GM12878 (cell line): ENCODE data around the gene AAMP. TPM values are rescaled to one million over a fixed set of nuclear protein-coding genes. Genes with fewer than 3 reads are reported as not detected.

ENCODE experiments used
- ATAC-seq: fragments of 200-7000 bp; cut with Tn5 transposase; 3 replicates; pipeline ENCODE4 v1.9.1; 2020; ENCODE audit warnings: mild to moderate bottlenecking, moderate library complexity
- BruUV-seq: library from RNA; stranded (reverse); fragments of 400-500 nt; replicated peaks from 2 replicates; lab custom pipeline; 2021; lab: Mats Ljungman, UMichigan
- CTCF ChIA-PET: fragments of 300-600 bp; sonication (Branson Sonifier 250); formaldehyde crosslinking; extraction: SDS; loops from one replicate; lab custom pipeline; 2021; ENCODE audit warnings: inconsistent platforms; lab: Yijun Ruan, JAX
- POLR2A ChIA-PET: fragments of 350-600 bp; formaldehyde crosslinking; extraction: SDS; loops from one replicate; lab custom pipeline; 2021; ENCODE audit warnings: inconsistent platforms; lab: Charles Lee
- RAD21 ChIA-PET: fragments of 300-600 bp; sonication (Branson Sonifier 250); formaldehyde crosslinking; loops from one replicate; lab custom pipeline; 2023; ENCODE audit warnings: antibody characterized with exemption; ENCODE audit not compliant: unreplicated experiment; lab: Charles Lee
- SMC1A ChIA-PET: fragments of 300-600 bp; sonication (Branson Sonifier 250); formaldehyde crosslinking; loops from one replicate; lab custom pipeline; 2023; ENCODE audit not compliant: unreplicated experiment, uncharacterized antibody; lab: Charles Lee
- DNase-seq: peaks from one replicate; pipeline ENCODE4 v3.0.0-alpha.2; 2011; ENCODE audit warnings: low read depth, low spot score
- FAIRE-seq: peaks from 3 replicates; lab custom pipeline; 2011; peaks lifted over from hg19 to GRCh38; lab: Jason Lieb, UNC
- H2AFZ ChIP-seq: 2 replicates; pipeline ENCODE4 v1.6.0; 2011; ENCODE audit warnings: low read depth, low read length, control low read depth; ENCODE audit not compliant: control insufficient read depth
- H3K27ac ChIP-seq: 2 replicates; pipeline ENCODE4 v1.5.1; 2011; ENCODE audit warnings: control low read depth; ENCODE audit not compliant: control insufficient read depth, insufficient read depth
- H3K27me3 ChIP-seq, 2 experiments: replicated peaks in 1 of 2; 2 replicates each; pipeline versions ENCODE4 v1.6.0 to v1.6.1; 2011; ENCODE audit warnings: low read length in 1 of 2; ENCODE audit not compliant: control insufficient read depth in 2 of 2, insufficient read depth in 2 of 2
- H3K36me3 ChIP-seq, 2 experiments: 2 replicates each; pipeline ENCODE4 v1.5.1; 2011; ENCODE audit warnings: low read length in 1 of 2; ENCODE audit not compliant: control insufficient read depth in 2 of 2, insufficient read depth in 2 of 2
- H3K4me1 ChIP-seq: 2 replicates; pipeline ENCODE4 v1.6.1; 2011; ENCODE audit warnings: mild to moderate bottlenecking, low read length, moderate library complexity, mixed read lengths; ENCODE audit not compliant: control insufficient read depth, insufficient read depth
- H3K4me2 ChIP-seq: 2 replicates; pipeline ENCODE4 v1.6.0; 2011; ENCODE audit warnings: control low read depth; ENCODE audit not compliant: control insufficient read depth, insufficient read depth
- H3K4me3 ChIP-seq: fragments of 200-600 bp; sonication (generic); 2 replicates; pipeline ENCODE4 v1.5.1; 2016
- H3K79me2 ChIP-seq: 2 replicates; pipeline ENCODE4 v1.6.0; 2011; ENCODE audit warnings: low read length; ENCODE audit not compliant: control insufficient read depth, insufficient read depth
- H3K9ac ChIP-seq: 2 replicates; pipeline ENCODE4 v1.8.0; 2011; ENCODE audit warnings: low read length, control low read depth, mixed read lengths; ENCODE audit not compliant: control insufficient read depth, insufficient read depth
- H3K9me3 ChIP-seq: replicated peaks from 3 replicates; pipeline ENCODE4 v1.5.1; 2011; ENCODE audit warnings: mild to moderate bottlenecking, low read length; ENCODE audit not compliant: control insufficient read depth, insufficient read depth
- H4K20me1 ChIP-seq: 2 replicates; pipeline ENCODE4 v1.6.0; 2011; ENCODE audit not compliant: control insufficient read depth, insufficient read depth
- HCFC1 ChIP-seq: fragments of 150-350 bp; IDR thresholded peaks from 2 replicates; pipeline ENCODE4 v1.6.1; 2014; ENCODE audit warnings: low read length
- POLR2AphosphoS5 ChIP-seq: IDR thresholded peaks from 2 replicates; pipeline ENCODE4 v1.6.1; 2011; ENCODE audit warnings: mild to moderate bottlenecking, low read length, inconsistent platforms
- POU2F2 ChIP-seq: IDR thresholded peaks from 3 replicates; pipeline ENCODE4 v1.6.1; 2011; ENCODE audit warnings: low read depth, mild to moderate bottlenecking, low read length, borderline replicate concordance
- RAD51 ChIP-seq: fragments of 450-650 bp; IDR thresholded peaks from 2 replicates; pipeline ENCODE4 v1.6.1; 2016; ENCODE audit warnings: moderate library complexity, mild to moderate bottlenecking, inconsistent platforms
- RCOR1 ChIP-seq: conservative IDR thresholded peaks from 2 replicates; pipeline ENCODE4 v1.6.1; 2012; ENCODE audit warnings: low read depth, low read length, improper control_type of control experiment
- TCF3 ChIP-seq: IDR thresholded peaks from 2 replicates; pipeline ENCODE4 v1.6.1; 2012; ENCODE audit warnings: low read depth, mild to moderate bottlenecking, low read length, borderline replicate concordance; ENCODE audit not compliant: insufficient read depth
- WGBS: methylation state at CpG from one replicate; pipeline ENCODE4 v1.1.6; 2016; ENCODE audit warnings: low lambda C conversion rate; ENCODE audit not compliant: insufficient replicate concordance, insufficient coverage; ENCODE audit errors: missing lambda C conversion rate; 5-methylcytosine and 5-hydroxymethylcytosine counted together
- in situ Hi-C: fragments of 300-500 bp; cut with MboI; formaldehyde crosslinking; loops from 9 replicates; pipeline ENCODE4 v1.14.3; 2018; ENCODE audit warnings: mixed read lengths
- intact Hi-C: fragments of 100-400 bp; cut with micrococcal nuclease; formaldehyde crosslinking; loops from one replicate; pipeline ENCODE4 v1.14.2; 2022; ENCODE audit not compliant: unreplicated experiment
- polyA plus RNA-seq, 11 experiments: library from polyadenylated mRNA; depleted of rRNA in 4 of 11; unstranded in 6 of 11; stranded (reverse) in 5 of 11; fragments of >200 nt; fragmentation: Nextera tagmentation in 4 of 11; fragmentation: Illumina TruSeq in 1 of 11; extraction: Ambion mirVana in 4 of 11; extraction: Trizol in 1 of 11; gene quantifications; 1 replicate in 1 of 11; 2 replicates in 10 of 11; pipeline versions ENCODE4 v1.2.1 to v1.2.3, GENCODE V29; 2011 to 2016; ENCODE audit warnings: inconsistent platforms in 2 of 11, missing spikeins in 2 of 11, low read depth in 1 of 11
- total RNA-seq, 4 experiments: library from RNA; depleted of rRNA in 3 of 4; stranded (reverse); fragments of >200 nt in 3 of 4; fragmentation: Illumina TruSeq in 1 of 4; extraction: Trizol in 1 of 4; gene quantifications; 2 replicates each; pipeline versions ENCODE4 v1.2.1 to v1.2.3, GENCODE V29; 2013 to 2021
- TF ChIP-seq, protein P1 (sequence below): IDR thresholded peaks from 2 replicates; pipeline ENCODE4 v1.6.1; 2011; ENCODE audit warnings: borderline replicate concordance, low read depth, mild to moderate bottlenecking, moderate library complexity, mixed read lengths, low read length; ENCODE audit not compliant: insufficient read depth; ENCODE audit errors: extremely low read length
- TF ChIP-seq, protein P2 (sequence below): fragments of 450-650 bp; IDR thresholded peaks from 2 replicates; pipeline ENCODE4 v1.6.1; 2017; ENCODE audit warnings: low read depth, mild to moderate bottlenecking, moderate library complexity

The AAMP gene
- total and polyA plus RNA-seq, 10 of the 15 experiments (the other 5 are each of a cell fraction or from before 2014, with no cell fraction given), result 4.4 to 140 (median 81.9) TPM

DNA sequence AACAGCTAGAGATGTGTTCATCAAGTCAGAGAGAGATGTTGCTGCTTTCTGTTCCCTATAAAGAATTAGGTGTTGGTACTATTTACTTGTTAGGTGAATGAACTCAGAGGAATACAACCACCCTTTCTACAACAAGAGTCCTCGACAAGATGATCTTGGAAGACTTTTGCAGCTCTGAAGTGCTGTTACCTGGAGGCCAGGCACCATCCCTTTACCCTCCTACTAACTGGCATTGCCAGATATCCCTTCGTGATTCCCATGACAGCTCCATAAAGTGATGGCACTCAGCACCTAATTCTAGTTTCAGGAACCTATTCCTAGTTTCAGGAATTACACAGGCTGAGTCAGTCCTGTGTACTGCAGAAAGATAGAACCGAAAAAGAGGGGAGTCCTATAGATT lies 43.0 kb downstream of the AAMP start:
- H3K4me3 ChIP-seq, result no peak overlapping the region
- H3K4me1 ChIP-seq, result peaks cover 44% of the 10 kb centered on the region
- 54% methylated on average over 3 of the region's 3 CpGs for WGBS
- BruUV-seq, result no TSS peak
- H3K79me2 ChIP-seq, result peaks cover 62% of the 10 kb centered on the region
- no peak overlapping the region for H3K27ac ChIP-seq
- TF ChIP-seq POLR2AphosphoS5, result peak; percentile 56; the same call in 1 of the 2 replicates
- no peak for TF ChIP-seq RAD51
- no peak for TF ChIP-seq TCF3
- intact Hi-C loops (no loop called here), in situ Hi-C loops (no loop called here)
- no peak overlapping the region for H2AFZ ChIP-seq
- CTCF ChIA-PET, result interaction anchor here (1.3 to 2.0 kb wide), 3 partner anchors 8 to 30 kb away, joined by 3 to 9 read pairs (median 4); partner anchors contain the start of gene ARPC2
- no peak for FAIRE-seq
- H3K27me3 ChIP-seq, result no peaks in the 10 kb centered on the region
- ATAC-seq, result no peak
- peaks cover 5 to 43% of the 10 kb centered on the region in 2 experiments for H3K36me3 ChIP-seq
- peaks cover 11% of the 10 kb centered on the region for H4K20me1 ChIP-seq
- no peak overlapping the region for H3K4me2 ChIP-seq
- DNase-seq, result no peak
- POLR2A ChIA-PET, result interaction anchor here (0.5 to 6.6 kb wide), 6 partner anchors 8 to 45 kb away, joined by 3 to 98 read pairs (median 4); partner anchors contain the start of genes ARPC2 and PNKD
- SMC1A ChIA-PET, result interaction anchor here (1.0 kb wide), 2 partner anchors 9 to 10 kb away, joined by 3 to 5 read pairs; partner anchors contain the start of gene ARPC2
- RAD21 ChIA-PET, result interaction anchor here (0.6 to 1.1 kb wide), 2 partner anchors 10 to 15 kb away, joined by 3 to 4 read pairs; partner anchors contain the start of gene ARPC2
- H3K9me3 ChIP-seq, result no peaks in the 10 kb centered on the region
- H3K9ac ChIP-seq, result no peak overlapping the region

DNA sequence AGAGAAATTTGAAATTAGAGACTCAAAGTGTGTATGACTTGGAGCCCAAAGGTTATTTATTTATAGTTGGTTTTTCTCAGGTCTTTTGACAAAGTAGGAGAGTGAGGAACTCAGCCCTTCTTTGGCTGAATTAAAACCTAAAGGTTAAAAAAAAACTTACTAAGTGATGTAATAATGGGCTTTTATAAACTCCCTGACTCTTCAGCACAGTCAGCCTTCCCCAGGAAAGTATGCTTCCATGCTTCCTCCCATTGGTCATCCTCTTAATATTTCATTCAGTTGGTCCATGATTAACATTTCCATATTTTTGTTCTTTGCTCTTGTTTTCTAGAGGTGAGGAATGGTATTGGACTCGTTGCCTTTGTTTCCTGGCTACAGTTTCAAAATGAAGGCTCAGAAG lies 45.8 kb downstream of the AAMP start:
- RAD21 ChIA-PET, result no interaction called here
- Histone ChIP-seq H3K4me1 (peaks cover 36% of the 10 kb centered on the region), H3K4me2 (no peak overlapping the region; the same call in 1 of the 2 replicates), H3K79me2 (peaks cover 70% of the 10 kb centered on the region), H3K9ac (no peak overlapping the region), H4K20me1 (peaks cover 18% of the 10 kb centered on the region), H3K27ac (no peak overlapping the region), H3K36me3 (peaks cover 5 to 37% of the 10 kb centered on the region in 2 experiments), H3K27me3 (no peaks in the 10 kb centered on the region), H3K4me3 (0 out of 2 replicates have a peak overlapping the region, but pooled peaks have one; percentile 15), H3K9me3 (no peaks in the 10 kb centered on the region), H2AFZ (no peak overlapping the region)
- intact Hi-C loops, result no loop called here
- CTCF ChIA-PET, result no interaction called here
- ATAC-seq, result no peak
- in situ Hi-C loops, result no loop called here
- POLR2A ChIA-PET, result no interaction called here
- SMC1A ChIA-PET, result interaction anchor here (1.4 kb wide), 1 partner anchor 33 kb away, joined by 3 read pairs; no protein-coding TSS in a partner anchor
- DNase-seq, result no peak
- no TSS peak for BruUV-seq
- FAIRE-seq, result no peak
- TF ChIP-seq, protein P1, sequence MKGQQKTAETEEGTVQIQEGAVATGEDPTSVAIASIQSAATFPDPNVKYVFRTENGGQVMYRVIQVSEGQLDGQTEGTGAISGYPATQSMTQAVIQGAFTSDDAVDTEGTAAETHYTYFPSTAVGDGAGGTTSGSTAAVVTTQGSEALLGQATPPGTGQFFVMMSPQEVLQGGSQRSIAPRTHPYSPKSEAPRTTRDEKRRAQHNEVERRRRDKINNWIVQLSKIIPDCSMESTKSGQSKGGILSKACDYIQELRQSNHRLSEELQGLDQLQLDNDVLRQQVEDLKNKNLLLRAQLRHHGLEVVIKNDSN, result no peak
- no peak for TF ChIP-seq POU2F2
- no peak for TF ChIP-seq HCFC1
- TF ChIP-seq RCOR1, result no peak
- TF ChIP-seq, protein P2, sequence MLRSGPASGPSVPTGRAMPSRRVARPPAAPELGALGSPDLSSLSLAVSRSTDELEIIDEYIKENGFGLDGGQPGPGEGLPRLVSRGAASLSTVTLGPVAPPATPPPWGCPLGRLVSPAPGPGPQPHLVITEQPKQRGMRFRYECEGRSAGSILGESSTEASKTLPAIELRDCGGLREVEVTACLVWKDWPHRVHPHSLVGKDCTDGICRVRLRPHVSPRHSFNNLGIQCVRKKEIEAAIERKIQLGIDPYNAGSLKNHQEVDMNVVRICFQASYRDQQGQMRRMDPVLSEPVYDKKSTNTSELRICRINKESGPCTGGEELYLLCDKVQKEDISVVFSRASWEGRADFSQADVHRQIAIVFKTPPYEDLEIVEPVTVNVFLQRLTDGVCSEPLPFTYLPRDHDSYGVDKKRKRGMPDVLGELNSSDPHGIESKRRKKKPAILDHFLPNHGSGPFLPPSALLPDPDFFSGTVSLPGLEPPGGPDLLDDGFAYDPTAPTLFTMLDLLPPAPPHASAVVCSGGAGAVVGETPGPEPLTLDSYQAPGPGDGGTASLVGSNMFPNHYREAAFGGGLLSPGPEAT, result no peak
- 0% methylated on average over 1 of the region's 1 CpG for WGBS
